ENCODE measurements around the gene ATXN1.

The ATXN1 gene

DNA sequence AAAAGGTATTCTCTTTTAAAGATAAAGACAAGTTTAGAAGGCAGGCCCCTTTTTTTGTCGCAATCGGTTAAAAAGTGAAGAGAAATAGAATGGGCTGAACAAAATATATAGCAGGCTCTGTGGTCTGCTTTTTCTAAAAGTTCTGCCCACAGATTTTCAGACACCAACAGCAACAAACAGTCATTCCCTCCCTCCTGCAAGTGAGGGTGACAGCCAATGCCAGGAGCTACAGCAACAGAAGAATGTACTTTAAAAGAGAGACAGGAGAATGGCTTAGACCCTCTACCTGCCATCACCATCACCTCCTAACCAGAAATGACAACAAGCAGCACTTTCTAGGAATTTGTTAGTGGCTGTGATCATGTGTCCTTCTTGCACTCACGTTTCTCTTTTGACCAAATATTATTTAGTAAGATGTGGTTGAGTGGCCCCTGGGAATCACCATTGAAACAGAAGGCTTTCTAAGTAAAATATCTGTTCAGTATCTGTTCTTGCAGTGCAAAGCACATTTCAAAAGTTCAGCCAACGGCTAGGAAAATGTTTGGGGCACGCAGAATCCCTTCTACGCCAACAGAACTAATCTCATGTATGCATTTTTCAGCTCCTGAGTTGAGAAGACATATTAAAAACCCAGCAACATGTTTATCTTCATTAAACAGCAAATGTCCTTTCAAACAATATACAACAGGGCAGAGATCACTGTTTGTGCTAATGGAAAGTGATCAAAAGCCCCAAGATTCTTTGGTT, 248.5 kb downstream of the ATXN1 start:
- in situ Hi-C loops (cut with HindIII; ENCODE audit: low sequenced_read_pairs): no loop called here

DNA sequence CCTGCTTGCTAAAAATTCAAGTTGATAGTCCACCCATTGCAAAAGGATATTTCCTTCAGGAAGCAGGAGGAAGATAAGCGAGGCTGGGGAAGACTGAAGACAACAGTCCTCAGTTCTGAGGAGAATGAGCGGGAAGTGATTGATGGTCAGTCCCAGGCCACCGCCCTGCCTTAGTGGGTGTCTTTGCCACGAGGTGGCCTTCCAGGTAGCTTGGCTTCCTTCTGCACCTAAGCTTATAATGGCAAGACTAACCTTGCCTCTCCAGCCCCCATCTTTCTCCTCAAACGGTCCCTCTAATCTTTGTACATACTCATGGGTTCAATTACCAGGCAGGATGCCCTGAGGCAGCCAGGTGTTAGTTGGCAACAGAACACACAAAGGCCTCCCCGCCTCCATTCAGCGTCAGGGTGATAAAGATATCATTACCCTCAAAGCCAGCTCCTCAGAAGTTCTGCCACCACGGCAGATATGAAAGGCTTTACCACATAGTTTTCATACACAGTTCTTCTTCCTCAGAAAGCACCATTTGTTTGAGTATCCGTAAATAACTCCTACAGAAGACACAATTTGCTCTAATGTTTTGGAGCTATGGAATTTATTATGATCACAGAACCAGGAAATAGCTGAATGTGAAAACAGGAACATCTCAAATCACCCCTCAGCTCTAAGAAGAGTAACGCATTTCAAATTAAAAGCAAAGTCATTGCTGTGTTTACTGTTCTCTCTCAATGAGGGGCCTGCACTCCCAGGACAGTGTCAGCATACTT, 249.4 kb downstream of the ATXN1 start:
- in situ Hi-C loops (cut with HindIII; ENCODE audit: low sequenced_read_pairs): no loop called here

DNA sequence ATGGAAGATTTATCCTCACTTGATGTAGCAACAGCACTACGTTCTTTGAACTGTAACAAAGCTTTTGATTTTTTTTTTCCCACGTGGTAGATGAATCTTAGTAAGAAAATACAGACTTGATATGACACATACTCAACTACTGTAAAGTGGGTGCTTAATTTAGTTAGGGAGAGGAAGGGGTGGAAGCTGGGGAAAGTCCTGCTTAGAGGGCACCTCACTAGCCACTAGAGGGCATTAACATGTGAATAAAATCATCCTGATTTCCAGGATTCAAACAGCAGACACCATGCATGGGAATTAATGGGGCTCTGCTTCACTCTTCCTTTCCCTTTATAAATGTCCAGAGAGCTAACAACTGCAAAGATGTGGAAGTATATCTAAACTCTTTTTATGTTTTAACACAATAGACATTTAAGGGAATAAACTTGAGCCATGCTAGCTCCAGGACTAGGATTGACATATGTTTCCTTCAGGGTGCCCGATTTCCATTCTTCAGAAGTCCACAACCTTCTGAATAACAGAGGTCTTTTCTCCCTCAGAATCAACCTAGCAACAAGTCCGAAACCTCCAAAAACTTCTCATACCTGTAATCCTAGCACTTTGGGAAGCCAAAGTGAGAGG, 250.1 kb downstream of the ATXN1 start:
- in situ Hi-C loops (cut with HindIII; ENCODE audit: low sequenced_read_pairs): no loop called here

DNA sequence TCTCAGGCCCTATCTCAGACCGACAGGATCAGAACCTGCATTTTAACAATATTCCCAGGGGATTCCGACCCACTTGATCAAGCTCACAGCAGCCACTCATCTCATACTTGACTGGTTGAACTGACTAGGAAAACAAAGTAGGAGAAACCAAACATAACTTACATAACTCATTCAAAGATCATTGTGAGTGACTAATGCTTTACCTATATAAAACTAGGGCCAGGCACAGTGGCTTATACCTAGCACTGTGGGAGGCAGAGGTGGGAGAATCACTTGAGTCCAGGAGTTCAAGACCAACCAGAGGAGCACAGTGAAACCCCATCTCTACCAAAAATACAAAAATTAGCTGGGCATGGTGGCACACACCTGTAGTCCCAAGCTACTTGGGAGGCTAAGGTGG, 251.0 kb downstream of the ATXN1 start:
- in situ Hi-C loops (cut with HindIII; ENCODE audit: low sequenced_read_pairs): no loop called here

DNA sequence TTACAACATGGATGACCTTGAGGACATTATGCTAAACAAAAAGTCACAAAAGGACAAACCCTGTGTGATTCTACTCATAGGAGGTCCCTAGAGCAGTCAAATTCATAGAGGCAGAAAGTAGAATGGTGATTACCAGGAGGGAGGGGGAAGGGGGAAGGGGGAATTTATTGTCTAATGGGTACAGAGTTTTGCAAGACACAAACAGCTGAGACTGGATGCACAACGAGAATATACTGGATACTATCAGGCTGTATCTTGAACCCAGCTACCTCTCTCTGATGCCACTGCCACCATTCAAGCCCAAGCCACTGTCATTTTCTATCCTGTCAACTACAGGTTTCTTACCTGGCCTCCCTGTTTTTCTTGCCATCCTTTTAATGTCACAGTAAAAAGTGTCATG, 252.3 kb downstream of the ATXN1 start:
- in situ Hi-C loops (cut with HindIII; ENCODE audit: low sequenced_read_pairs): no loop called here

DNA sequence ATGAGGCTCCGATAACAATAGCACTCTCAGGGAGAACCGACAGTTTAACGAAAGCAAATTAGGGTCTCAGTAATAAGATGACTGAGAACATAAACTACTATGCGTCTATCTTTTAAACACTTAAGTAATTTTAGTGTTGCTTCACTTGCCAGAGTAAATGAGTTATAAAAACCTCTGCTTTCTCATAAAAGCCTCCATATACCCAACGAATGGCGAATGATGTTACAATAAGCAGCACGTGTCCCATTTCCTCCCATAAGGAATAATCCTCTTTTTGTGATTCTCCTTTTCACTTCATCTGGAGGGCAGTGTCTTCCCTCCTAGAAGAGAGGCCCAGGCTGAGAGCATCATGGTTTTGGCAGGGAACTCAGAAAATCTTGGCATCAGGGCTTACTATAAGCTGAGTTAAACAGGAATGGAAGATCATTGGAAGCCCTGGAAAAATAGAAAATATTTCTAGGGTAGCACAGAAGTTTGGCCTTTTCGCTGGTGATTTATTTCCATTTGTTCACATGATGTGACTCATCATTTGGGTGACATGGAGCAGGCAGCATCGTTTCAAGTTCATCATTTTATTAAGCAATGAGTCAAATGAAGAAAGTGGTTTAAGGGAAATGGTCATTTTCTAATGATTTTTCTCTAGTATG, 255.4 kb downstream of the ATXN1 start:
- in situ Hi-C loops (cut with HindIII; ENCODE audit: low sequenced_read_pairs): no loop called here

DNA sequence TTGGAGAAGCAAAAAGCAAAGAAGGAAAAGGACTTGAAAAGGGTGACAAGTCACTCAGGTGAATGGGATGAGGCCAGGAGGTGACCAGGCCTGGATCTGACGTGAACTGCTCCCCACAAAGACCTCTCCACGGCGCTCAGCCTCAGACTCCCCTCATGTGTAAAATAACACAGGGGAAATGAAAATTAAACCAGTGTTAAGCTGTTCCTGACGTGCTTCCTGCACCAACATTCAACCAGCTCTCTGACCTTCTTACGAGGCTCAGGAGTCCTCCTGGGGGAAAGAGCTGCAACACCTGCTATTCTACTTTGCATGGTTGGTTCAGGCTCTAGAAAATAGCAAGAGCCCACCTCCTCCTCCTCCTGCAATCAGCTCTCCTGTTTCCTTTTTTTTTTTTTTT, 256.7 kb downstream of the ATXN1 start:
- in situ Hi-C loops (cut with HindIII; ENCODE audit: low sequenced_read_pairs): no loop called here

DNA sequence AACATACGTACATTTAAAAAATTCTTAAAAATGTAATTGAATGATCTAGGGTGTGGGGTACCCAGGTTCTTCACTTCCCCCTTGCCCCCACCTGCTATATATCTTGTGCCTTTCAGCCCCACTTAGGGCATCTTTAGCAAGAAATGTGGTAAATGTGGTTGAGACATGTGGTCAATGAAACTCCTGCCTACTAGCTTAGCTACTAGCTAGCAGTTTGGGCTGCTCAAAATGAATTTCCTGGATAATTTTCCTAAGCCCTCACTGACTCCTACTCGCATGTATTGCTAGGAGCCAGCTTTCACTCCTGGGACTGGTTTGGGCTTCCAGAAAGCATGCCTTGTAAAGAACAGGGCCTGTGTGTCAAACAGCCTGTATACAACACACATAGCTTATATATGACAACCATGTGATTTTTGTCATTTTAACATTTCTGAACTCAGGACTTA, 257.3 kb downstream of the ATXN1 start:
- in situ Hi-C loops (cut with HindIII; ENCODE audit: low sequenced_read_pairs): no loop called here

DNA sequence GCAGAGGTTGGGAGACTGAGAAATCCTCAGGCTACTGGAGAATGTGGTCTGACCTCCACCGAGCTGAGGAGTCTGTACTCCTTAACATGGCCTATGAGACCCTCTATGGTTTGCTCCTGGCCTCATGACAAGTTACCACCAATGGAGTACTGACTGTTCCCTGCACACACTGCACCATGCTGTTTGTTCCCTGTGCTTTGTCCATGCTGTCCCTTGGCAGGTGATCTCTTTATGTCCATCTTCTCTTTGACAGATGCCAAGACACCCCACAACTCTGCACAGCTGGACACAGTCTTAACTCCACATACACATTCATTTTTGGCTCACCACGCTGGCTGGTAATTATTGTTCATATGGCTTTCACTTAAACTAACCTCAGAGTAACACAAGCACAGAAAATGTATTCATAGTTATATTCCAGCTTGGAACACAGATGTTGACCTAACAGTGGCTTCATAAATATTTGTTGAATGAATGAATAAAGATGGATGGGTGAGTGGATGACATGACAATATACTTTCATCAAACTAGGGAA, 258.0 kb downstream of the ATXN1 start:
- in situ Hi-C loops (cut with HindIII; ENCODE audit: low sequenced_read_pairs): no loop called here

DNA sequence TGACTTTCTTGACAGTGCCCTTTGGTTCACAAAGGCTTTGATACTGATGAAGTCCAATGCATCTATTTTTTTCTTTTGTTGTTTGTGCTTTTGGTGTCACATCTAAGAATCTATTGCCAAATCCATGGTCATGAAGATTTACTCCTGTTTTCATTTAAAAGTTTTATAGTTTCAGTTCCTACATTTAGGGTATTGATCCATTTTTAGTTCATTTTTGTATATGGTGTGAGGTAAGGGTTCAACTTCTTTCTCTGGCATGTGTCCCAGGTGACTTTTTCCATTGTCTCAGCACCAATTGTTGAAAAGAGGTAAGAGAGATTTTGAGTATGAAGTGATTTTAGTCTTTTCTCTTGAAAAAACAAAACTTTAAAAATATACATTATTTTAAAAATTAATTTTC, 262.3 kb downstream of the ATXN1 start:
- in situ Hi-C loops (cut with HindIII; ENCODE audit: low sequenced_read_pairs): no loop called here

DNA sequence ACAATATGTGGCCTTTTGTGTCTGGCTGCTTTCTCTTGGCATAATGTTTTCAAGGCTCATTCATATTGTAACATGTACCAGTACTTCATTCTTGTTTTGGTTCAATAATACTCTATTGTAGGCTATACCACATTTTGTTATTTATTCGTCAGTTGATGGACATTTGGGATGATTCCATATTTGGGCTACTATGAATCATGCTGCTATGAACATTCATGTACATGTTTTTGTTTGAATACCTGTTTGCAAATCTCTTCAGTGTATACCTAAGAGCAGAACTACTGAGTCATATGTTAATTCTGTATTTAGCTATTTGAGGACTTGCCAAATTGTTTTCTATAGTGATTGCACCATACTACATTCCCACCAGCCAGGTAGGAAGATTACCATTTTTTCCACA, 263.0 kb downstream of the ATXN1 start:
- in situ Hi-C loops (cut with HindIII; ENCODE audit: low sequenced_read_pairs): no loop called here

DNA sequence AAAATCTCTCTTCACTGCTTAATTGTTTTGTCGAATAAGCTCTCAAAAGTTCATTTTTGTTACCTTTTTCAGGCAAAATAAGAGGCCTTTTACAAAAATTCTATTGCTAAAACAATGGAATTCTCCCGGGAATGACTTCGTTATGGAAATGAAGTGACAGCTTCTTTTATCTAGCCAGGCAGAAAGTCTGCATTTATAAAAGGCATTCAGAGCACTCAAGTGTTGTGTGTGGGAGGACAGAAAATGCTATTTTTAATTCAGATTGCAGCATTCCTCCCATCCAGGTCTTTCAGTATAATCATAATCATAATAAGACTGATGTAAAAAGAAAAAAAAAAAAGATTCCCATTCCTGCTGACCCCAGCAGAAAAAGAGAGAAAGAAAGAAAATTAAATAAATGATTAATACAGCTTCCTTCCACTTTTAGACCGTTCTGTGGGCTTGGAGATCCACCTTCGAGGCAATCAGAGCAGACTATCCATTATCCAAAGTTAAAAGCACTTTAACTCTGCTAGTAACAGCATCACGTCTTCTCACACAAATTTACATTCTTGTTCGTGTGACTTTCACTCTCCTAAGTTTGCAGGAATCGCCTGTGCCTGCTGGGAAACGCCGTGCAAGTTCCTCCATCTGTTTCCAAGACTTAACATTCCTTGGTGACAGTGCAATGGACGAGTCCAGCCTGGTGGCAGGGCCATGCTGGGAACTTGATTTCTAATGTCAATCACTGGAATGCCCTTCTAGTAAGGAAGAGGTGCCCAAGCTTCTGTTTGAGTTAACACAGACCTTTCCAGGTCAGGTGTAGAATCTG, 264.1 kb downstream of the ATXN1 start:
- in situ Hi-C loops (cut with HindIII; ENCODE audit: low sequenced_read_pairs): no loop called here

DNA sequence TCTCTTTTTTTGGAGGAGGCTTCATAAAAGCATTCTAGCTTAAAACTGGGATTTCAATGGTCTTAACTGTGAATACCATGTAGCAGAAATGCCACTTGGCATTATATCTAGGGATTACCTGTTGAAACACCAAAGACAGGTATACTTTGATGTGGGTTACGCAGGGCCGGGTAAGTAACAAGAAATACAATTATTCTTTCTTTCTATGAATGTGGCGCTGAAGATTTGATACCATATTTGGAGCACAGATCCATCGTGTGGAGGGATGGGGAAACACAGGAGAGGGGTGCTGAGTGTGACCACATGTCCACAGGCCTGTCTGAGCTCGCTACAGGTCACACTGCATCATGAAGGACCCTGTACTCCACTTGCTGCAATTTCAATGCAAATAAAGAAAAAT, 265.1 kb downstream of the ATXN1 start:
- in situ Hi-C loops (cut with HindIII; ENCODE audit: low sequenced_read_pairs): no loop called here

DNA sequence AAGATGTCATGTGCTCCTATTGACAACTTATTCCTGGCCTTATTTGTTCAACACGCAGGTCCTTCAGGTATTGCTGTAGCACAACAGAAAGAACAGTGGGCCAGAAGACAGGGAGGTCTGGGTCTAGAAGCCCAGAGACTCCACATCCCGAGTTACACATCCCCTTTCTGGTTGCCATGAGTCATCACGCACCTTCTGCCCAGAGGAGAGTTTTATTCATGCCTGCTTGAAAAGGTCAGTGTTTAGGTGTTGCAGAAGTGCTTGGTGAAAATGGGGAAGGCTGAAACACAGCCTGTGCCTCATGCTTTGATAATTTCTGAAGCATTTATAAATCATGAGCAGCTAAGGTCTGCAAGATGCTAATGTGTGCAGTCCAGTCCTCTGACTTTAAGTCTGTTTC, 266.5 kb downstream of the ATXN1 start:
- in situ Hi-C loops (cut with HindIII; ENCODE audit: low sequenced_read_pairs): no loop called here

DNA sequence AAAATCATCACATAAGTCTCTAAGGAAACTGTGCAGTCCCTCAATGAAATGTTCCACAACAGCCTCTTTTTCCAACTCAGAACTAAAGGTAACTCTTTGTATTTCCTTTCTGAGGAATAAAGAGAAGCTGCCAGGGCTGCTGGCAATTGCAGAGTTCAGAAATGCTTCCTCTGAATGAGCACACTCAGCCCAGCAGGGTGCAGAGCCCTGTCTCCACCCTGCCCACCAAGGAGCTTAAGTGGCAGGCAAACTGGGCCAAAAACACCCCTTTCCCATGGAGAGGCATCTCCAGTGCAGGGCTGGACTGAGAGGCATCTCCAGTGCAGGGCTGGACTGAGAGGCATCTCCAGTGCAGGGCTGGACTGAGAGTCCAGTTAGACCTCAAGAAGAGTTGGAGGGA, 267.5 kb downstream of the ATXN1 start:
- in situ Hi-C loops (cut with HindIII; ENCODE audit: low sequenced_read_pairs): no loop called here

DNA sequence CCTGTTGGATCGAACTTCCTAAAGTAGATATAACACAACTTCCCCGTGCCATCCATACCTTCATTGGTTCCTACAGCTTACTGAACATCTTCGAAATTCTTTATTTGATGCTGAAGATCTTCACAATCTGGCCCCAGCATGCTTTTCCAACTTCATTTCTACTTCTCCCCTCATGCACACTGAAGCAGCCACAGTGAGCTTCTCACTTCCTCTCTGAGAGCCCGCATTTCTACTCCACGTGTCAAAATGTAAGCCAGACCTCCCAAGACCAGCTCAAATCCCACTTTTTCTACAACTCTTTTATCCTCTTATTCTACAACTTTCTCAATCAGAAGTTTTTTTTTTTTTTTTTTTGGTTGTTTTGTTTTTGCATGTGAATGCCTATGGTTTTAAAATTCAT, 268.1 kb downstream of the ATXN1 start:
- in situ Hi-C loops (cut with HindIII; ENCODE audit: low sequenced_read_pairs): no loop called here

DNA sequence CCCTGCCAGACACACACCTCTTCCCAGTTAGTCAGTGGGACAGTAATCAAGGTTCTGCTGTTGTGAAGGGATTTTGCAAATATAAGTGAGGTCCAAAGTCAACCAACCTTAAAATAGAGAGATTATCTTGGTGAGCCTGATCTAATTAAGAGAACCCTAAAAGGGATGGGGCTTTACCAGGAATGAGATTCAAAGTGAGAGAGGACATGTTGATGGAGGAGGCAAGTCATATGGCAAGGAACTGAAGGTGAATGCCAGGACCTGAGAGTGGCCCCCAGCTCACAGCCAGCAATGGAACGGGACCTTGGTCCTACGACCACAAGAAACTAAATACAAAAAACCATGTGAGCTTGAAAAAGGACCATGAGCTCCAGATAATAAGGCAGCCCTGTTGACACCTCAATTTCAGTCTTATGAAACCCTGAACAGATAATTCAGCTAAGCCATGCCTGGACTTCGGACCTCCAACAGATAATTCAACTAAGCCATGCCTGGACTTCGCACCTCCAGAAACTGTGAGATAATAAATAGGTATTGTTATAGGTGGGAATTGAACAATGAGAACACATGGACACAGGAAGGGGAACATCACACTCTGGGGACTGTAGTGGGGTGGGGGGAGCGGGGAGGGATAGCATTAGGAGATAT, 269.5 kb downstream of the ATXN1 start:
- in situ Hi-C loops (cut with HindIII; ENCODE audit: low sequenced_read_pairs): no loop called here

DNA sequence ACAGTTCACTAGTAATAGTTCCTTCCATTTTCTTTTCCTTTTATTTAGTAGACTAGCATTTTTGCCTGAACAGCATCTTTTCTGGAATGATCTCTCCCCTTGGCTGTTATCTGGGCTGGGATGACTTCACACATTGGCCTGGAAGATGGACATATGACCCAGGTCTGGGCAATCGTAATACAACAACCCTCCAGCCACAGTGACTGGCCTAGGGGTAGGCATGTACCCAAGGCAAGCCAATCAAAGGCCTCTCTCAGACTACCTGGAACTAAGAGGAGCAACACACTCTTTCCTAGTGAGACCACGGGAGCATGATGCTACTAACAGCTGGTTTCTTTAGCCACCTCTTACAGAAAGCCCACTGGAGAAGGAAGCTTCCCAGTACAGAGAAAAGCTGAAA, 270.6 kb downstream of the ATXN1 start:
- in situ Hi-C loops (cut with HindIII; ENCODE audit: low sequenced_read_pairs): no loop called here

DNA sequence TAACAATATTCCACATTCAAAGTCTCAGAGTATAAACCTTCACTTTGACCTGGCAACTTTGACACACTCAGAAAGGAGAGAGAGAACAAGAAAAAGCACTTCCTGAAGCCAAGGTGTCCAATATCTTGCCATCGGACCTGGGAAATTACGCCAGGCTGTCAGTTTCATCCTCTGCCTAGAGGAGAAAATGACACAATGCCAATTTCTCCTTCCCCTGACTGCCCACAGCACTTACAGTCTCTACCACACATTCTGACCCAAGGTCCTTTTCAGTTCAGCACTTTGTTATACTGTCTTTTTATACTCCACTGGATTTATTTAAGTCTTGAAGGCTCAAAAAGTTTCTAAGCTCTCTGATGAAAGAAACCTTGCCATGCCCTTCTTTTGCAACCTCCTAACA, 272.4 kb downstream of the ATXN1 start:
- in situ Hi-C loops (cut with HindIII; ENCODE audit: low sequenced_read_pairs): no loop called here
